D721Med (cell line): Measurements from ENCODE around the gene MED20.

ENCODE experiments used
- DNase-seq: peaks from one replicate; pipeline ENCODE4 v3.0.0; 2011; ENCODE audit warnings: low spot score; ENCODE audit not compliant: insufficient read length
- FAIRE-seq: peaks from 2 replicates; lab custom pipeline; 2011; peaks lifted over from hg19 to GRCh38; lab: Jason Lieb, UNC
- CTCF ChIP-seq: IDR thresholded peaks from 2 replicates; pipeline ENCODE4 v1.5.1; 2012; ENCODE audit warnings: mild to moderate bottlenecking, control low read depth; ENCODE audit not compliant: insufficient read depth; ENCODE audit errors: missing control alignments

Gene MED20

GRCh38 chr6:41885930-41886329, 35.0 kb downstream of the MED20 start:
- DNase-seq (no peak), FAIRE-seq (no peak)
- TF ChIP-seq CTCF, result no peak

GRCh38 chr6:41884957-41885356, 36.0 kb downstream of the MED20 start:
- no peak for TF ChIP-seq CTCF
- FAIRE-seq (no peak), DNase-seq (no peak)

- no peak for TF ChIP-seq CTCF
- no peak for FAIRE-seq
- DNase-seq, result no peak
Observed at GRCh38 chr6:41881506-41881905, 39.4 kb downstream of the MED20 start.

- no peak for TF ChIP-seq CTCF
- DNase-seq (no peak), FAIRE-seq (no peak)
Observed at GRCh38 chr6:41878961-41879405, 42.0 kb downstream of the MED20 start.

GRCh38 chr6:41878246-41878645, 42.7 kb downstream of the MED20 start:
- DNase-seq, result no peak
- TF ChIP-seq CTCF, result no peak
- FAIRE-seq, result no peak

GRCh38 chr6:41877051-41877680, 43.8 kb downstream of the MED20 start:
- FAIRE-seq, result no peak
- no peak for TF ChIP-seq CTCF
- no peak for DNase-seq

GRCh38 chr6:41874741-41875140, 46.2 kb downstream of the MED20 start:
- no peak for TF ChIP-seq CTCF
- FAIRE-seq, result no peak
- DNase-seq, result no peak
